GM19397 (cell line): ENCODE data around the gene CHCHD5.
"Not testable (repeated sequence)": the region's sequence is repeated elsewhere in the genome, so short reads cannot be mapped to it uniquely, and the experiment has no call there.

Source experiments
- ATAC-seq: cut with Tn5 transposase; IDR thresholded peaks from one replicate; pipeline ENCODE4 v1.9.1; 2021; ENCODE audit warnings: mild to moderate bottlenecking, moderate library complexity; ENCODE audit not compliant: unreplicated experiment

The CHCHD5 gene

GRCh38 chr2:112584134-112584890 lies at the start of gene CHCHD5:
Gene CHCHD5 (plus strand): TSS chr2:112584609. CDS start chr2:112584648, 39 bp downstream.
- ATAC-seq: peak; percentile 88

- no peak for ATAC-seq
These were observed 49.6 kb upstream of the CHCHD5 start for GRCh38 chr2:112534826-112535225.

GRCh38 chr2:112536665-112537064 lies 47.7 kb upstream of the CHCHD5 start:
- ATAC-seq: not testable (repeated sequence)

GRCh38 chr2:112539306-112539705 lies 45.1 kb upstream of the CHCHD5 start:
- ATAC-seq: no peak

GRCh38 chr2:112540906-112541305 lies 43.5 kb upstream of the CHCHD5 start:
- ATAC-seq: no peak

- ATAC-seq: peak; percentile 61
These were observed 42.9 kb upstream of the CHCHD5 start for GRCh38 chr2:112541315-112542122.

GRCh38 chr2:112542123-112542983 lies 42.1 kb upstream of the CHCHD5 start, which contains the start of gene POLR1B:
Gene POLR1B (plus strand): TSS chr2:112542465. CDS start chr2:112542495, 30 bp downstream.
- peak; percentile 81 for ATAC-seq

- peak; percentile 7 for ATAC-seq
These were observed 41.3 kb upstream of the CHCHD5 start for GRCh38 chr2:112542984-112543661.

- no peak for ATAC-seq
These were observed 37.1 kb upstream of the CHCHD5 start for GRCh38 chr2:112547333-112547732.

GRCh38 chr2:112548980-112549379 lies 35.4 kb upstream of the CHCHD5 start:
- no peak for ATAC-seq

GRCh38 chr2:112566104-112566503 lies 18.3 kb upstream of the CHCHD5 start:
- ATAC-seq: peak; percentile 48

- peak; percentile 21 for ATAC-seq
These were observed 17.9 kb upstream of the CHCHD5 start for GRCh38 chr2:112566508-112566907.

GRCh38 chr2:112572005-112572404 lies 12.4 kb upstream of the CHCHD5 start:
- no peak for ATAC-seq

- ATAC-seq: no peak
These were observed 6.7 kb upstream of the CHCHD5 start for GRCh38 chr2:112577756-112578155.

GRCh38 chr2:112579241-112579640 lies 5.2 kb upstream of the CHCHD5 start:
- no peak for ATAC-seq

- no peak for ATAC-seq
These were observed 4.3 kb upstream of the CHCHD5 start for GRCh38 chr2:112580084-112580483.

GRCh38 chr2:112582314-112582746 lies 2.1 kb upstream of the CHCHD5 start:
- ATAC-seq: no peak

- no peak for ATAC-seq
These were observed 794 bp upstream of the CHCHD5 start for GRCh38 chr2:112583497-112584133.

GRCh38 chr2:112584891-112585250 lies 462 bp downstream of the CHCHD5 start:
- ATAC-seq: no peak

- no peak for ATAC-seq
These were observed 991 bp downstream of the CHCHD5 start for GRCh38 chr2:112585400-112585799.
